HG02623 (cell line): ENCODE data around the gene ITLN1.
"Not testable (repeated sequence)": the region's sequence is repeated elsewhere in the genome, so short reads cannot be mapped to it uniquely, and the experiment has no call there.

Experiments
- ATAC-seq: cut with Tn5 transposase; IDR thresholded peaks from one replicate; pipeline ENCODE4 v1.9.1; 2021; ENCODE audit warnings: moderate library complexity; ENCODE audit not compliant: unreplicated experiment

ITLN1 gene

DNA sequence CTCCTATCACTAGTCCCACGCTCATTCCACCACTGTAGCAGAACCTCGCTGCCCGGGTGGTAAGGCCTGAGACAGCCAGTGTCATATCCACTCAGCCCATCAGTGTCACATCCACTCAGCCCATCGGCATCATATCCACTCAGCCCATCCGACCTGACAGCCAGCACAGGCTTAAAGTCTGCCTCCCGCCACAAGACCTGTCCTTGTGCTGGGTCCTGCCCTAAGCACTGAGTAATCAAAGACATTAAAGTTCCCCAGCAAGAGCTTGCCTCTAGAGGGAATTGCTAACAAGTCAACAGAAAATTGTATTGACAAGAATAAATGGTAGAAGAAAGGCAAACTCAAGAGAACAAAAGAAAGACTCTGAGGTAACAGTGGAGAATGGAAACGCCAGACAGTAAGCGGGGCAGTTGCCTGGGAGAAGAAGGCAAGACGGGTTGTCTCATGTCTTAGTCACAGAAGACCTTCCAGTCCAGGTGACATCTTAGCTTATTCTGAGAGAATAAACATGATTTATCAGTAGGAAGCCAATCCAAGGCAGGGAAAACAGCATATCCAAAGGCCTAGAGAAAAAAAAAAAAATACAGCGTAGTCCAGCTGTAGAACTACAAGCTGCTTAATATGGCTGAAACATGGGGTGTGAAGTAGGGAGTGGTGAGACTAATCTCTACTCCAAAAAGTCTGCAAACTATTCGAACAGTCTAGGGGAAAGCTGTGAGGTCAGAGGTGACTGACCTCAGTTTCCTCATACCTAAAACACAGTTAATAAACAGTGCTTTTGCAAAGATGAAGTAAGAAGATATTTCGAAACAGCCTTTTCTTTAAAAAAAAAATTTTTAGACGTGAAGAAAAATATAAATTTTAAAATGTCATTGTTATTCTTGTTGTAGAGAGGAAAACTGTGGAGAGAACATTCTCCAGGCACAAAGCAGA is 1.1 kb downstream of the ITLN1 start:
- ATAC-seq, result no peak

DNA sequence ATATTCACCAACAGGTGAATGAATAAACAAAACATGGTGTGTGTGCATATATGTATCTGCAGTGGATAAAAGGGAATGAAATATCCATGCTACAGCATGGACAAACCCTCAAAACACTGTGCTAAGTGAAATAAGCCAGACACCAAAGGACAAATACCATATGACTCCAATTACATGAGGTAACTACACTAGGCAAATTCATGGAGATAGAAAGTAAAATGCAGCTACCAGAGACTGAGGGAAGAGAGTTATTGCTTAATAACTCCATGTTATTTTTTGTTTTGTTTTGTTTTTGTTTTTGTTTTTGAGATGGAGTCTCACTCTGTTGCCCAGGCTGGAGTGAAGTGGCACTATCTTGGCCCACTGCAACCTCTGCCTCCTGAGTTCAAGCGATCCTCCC is 2.4 kb downstream of the ITLN1 start:
- ATAC-seq, result no peak

DNA sequence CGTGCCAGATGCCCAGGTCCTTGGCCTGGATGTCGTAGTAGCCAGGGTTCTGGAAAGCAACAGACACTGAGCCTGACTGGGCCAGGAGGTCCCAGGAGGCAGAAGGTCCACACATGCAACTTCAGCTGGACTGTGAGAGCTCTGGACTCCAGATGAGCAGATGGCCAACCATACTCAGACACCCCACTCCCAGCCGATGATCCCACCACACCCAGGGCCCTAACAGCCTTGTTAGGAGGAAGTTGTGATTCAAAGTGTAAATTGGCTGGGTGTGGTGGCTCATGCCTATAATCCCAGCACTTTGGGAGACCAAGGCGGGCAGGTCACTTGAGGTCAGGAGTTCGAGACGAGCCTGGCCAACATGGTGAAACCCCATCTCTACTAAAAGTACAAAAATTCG is 3.7 kb downstream of the ITLN1 start:
- ATAC-seq, result not testable (repeated sequence)

DNA sequence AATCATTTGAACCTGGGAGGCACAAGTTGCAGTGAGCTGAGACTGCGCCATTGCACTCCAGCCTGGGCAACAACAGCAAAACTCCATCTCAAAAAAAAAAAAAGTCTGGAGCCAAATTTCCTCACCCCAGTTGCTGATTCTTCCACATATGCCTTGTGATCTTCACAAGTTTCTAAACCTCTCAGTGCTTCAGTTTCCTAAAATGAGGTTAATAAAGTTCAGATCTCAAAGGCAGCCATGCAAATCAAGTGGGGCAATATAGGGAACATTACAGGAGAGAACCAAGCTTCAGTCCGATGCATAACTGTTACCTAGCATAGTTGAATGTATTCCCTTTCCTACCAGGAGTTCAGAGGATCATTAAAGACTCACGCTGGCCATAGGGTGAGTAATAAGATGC is 4.8 kb downstream of the ITLN1 start:
- no peak for ATAC-seq

DNA sequence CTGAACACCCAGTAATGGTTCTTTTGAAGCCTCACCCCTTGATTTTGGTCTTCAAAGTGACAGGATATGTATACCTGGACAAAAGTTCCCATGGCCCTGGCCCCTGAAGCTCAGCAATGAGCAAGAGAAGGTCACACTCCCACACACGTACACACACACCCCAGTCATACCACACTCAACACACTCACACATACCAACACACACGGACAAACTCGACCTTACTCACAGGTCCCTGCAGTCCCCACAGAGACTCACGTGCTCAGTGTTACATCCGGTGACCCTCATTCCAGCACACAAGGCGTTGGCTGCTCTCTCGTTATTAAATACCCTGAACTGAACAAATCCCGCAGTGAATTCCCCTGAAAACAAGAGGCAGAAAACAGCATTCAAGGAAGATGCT is 5.9 kb downstream of the ITLN1 start:
- ATAC-seq, result no peak

DNA sequence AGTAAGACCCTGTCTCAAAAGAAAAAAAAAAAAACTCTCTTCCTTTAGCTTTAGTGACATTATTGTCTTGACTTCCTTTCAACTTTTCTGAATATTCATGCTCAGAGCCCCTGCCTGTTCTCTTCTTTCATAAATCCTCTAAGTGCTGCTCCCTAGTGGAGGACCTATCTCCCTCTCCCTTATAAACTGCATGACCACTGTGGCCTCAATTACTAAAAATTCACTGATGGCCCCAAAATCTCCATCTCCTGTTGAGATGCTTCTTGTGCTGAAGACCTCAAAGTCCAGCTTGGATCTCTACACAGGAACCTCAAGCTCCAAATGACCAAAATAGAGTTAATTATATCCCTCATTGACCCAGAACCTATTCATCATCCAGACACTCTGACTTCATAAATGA is 7.8 kb downstream of the ITLN1 start:
- ATAC-seq, result no peak

DNA sequence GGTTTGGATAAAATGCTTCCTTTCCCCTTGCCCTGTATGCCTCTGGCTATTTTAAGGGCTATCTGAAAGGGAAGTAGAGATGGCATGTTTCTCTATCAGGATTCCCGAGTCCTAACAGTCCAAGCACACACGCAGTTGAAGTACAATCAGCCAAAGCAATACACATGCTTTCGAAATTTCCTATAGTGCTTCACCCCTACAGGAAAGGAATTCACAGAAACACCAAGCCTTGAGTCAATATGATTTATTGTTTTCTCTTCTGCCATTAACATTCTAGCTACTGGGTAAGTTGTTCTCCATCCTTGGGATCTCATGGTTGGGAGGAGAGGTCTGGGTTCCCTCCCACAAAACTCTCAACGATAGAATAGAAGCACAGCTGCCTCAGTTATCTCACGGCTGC is 8.7 kb downstream of the ITLN1 start:
- no peak for ATAC-seq

DNA sequence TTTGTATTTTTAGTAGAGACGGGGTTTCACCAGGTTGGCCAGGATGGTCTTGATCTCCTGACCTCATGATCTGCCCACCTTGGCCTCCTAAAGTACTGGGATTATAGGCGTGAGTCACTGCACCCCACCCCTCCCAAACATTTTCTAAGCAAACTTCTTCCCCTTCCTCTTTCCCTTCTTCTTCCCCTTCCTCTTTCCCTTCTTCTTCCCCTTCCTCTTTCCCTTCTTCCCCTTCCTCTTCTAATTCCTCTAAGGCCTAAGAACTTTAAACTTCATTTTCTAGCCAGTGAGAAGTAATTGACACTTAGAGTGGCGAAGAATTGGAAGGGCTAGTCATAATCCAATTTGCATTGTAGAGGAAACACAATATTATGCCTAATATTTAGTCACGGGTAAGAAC is 9.4 kb downstream of the ITLN1 start:
- not testable (repeated sequence) for ATAC-seq

DNA sequence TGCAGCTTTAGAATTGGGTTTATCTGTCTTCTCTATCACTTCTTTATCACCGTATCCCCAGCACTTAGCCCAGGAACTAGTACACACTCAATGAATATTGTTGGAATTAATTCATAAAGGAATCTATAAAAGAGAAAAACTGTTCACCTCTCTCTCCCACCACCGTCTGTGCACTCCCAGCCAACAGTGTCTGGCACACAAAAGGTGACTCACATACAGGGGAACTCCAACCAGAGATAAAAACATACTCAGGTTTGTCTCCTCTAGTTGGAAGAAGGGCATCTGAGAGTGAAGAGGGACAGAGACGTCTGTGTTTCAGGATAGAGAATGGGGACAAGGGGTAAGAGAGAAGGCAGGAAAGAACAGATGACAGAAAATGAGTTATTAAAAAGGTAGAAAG is 10.0 kb downstream of the ITLN1 start:
- ATAC-seq, result no peak

DNA sequence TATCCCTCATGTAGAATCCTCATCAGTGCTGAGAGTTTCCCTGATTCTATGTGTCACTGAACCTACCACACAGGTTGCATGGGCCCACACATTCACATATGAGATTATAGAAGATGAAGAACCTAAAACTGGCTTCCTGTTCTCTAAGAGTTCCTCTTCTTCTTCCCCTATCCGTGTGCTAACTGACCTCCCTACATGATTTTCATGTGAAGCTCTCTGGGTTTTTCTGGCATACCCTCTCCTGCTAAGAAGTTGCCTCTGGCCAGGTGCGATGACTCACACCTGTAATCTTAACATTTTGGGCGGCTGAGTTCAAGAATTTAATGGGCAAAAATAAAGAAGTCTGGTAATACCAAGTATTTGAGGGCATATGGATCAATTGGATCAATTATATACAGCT is 16.8 kb downstream of the ITLN1 start:
- ATAC-seq, result no peak

DNA sequence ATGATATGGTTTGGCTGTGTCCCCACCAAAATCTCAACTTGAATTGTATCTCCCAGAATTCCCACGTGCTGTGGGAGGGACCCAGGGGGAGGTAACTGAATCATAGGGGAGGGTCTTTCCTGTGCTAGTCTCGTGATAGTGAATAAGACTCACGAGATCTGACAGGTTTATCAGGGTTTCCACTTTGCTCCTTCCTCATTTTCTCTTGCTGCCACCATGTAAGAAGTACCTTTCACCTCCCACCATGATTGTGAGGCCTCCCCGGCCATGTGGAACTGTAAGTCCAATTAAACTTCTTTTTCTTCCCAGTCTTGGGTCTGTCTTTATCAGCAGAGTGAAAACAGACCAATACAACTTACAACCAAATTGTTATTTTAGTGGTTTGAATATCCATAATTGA is 17.3 kb downstream of the ITLN1 start:
- ATAC-seq, result not testable (repeated sequence)

DNA sequence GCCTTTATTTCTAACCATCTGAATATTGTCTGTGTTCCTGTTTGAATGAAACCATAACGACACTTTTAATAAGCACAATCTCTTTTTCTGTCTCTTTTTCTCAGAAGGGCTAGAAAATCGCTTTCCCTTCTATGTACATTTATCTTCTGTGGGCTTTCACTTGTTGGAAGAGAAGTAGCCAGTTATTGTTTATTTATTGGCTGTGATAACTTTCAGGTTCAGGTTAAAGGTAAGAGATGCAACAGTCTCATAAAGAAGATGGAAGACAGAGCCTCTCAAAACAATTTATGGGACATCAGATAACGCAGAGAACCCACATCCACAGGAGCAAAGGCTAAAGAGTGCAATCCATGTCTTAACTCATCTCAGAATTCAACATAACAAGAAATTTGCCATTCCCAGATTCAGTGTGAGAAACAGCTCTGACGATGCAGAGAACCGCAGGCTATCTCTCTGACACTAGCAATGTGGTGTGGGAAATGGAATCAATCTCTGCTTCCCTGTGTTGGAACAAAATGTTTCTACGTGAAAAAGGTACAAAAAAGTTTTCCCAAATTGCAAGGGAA is 18.2 kb downstream of the ITLN1 start:
- ATAC-seq, result no peak

DNA sequence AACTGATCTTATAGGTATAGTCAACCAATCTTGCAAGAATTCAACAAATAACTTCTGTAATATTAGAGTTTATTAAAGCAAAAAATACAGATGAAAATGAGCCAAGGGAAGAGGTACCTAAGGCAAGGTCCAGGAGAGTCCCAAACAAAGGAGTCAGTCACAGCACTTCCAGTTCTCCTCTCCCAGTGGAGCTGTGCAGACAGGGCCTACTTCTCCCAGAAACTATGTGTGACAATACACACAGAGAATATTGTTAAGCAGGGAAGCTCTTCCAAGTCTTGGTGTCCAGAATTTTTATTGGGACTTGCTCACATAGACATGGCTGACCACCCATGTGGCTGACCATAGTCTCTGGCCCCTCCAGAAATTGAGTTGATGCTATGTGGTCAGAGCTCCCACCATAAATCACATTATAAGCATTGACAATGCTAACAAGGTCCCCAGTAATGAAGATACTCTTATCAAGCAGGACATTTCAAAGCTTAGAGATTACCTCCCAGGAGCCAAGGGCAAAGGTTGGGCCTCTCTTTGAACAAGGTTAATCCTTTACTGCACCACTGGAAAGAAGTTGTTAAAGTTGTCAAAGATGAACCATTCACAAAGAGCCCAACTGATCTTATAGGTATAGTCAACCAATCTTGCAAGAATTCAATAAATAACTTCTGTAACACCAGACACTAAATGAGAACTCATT is 18.8 kb downstream of the ITLN1 start:
- ATAC-seq, result no peak

DNA sequence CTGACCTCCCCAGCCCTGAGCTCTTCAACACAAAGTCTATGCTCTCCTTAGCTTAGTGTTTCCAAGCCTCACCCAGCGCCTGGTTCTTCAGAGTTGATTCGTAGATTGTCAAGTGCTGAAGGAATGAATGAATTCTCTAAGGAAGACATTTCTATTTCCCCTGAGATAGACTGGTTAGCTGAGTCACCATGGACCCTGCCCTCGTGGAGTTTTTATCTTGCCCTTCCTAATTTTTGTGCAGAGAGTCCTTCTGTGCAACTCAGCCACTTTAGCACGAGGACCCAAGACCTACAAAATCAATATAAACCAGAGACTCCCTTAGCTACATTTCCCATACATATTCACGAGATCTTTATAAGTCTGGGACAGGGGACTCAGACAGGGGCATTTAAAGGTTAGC is 19.6 kb downstream of the ITLN1 start:
- no peak for ATAC-seq

DNA sequence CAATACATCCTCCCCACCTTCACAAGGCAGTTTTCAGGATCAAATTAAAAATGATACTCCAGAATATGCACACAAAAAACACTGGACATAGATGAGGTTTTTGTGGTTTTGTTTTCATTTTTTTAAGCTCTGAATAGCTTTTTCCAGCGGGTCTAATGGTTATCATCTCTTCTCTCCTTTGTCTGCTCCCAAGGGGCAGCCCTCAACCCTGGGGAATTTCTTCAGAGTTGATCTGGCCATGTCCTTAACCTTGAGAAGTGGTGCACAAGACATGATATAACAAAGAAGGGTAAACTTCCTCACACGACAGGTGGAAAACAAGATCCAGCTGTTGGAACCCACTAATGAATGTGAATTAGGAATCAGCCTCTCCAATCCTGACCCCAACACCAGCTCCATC is 20.8 kb downstream of the ITLN1 start:
- ATAC-seq, result no peak

DNA sequence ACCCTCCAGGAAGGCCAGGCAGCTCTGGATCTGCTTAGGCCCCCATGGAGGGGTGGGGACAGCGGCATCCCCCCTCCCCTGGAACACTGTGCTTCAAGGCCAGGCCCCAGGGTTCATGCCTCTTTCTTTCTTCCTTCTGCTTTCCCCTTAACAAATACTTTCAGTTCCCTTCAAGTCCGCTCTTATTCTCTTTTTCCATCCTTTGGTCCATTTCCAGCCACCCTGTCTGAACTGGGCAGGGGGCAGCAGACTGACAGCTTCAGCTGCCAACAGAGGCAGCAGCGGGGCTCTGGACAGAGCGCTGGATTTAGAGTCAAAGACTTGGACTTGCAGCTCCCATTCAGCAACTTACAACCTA is 21.2 kb downstream of the ITLN1 start:
- ATAC-seq, result no peak

DNA sequence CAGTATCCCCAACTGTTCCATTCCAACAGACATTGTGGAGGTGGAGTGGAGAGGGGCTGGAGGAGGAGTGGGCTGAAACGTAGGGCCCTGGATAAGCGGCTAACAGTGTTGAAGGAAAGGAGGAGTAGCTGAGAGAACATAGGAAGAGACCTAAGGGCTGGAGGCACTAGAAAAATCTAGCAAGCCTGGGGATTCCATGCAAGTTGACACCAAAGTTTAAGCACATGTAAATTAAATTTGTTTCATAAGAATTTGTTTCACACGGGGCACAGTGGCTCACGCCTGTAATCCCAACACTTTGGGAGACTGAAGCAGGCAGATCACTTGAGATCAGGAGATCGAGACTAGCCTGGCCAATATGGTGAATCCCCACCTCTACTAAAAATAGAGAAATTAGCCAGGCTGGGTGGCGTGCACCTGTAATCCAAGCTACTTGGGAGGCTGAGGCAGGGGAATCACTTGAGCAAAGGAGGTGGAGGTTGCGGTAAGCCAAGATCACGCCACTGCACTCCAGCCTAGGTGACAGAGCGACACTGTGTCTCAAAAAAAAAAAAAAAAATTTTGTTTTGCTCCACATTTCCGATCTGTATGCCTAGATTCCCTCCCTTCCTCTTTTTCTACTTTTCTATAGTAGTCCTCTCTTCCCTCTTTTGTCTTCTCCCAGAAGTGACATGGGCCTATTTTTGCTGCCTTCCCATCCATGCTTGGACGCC is 21.8 kb downstream of the ITLN1 start:
- ATAC-seq, result no peak

DNA sequence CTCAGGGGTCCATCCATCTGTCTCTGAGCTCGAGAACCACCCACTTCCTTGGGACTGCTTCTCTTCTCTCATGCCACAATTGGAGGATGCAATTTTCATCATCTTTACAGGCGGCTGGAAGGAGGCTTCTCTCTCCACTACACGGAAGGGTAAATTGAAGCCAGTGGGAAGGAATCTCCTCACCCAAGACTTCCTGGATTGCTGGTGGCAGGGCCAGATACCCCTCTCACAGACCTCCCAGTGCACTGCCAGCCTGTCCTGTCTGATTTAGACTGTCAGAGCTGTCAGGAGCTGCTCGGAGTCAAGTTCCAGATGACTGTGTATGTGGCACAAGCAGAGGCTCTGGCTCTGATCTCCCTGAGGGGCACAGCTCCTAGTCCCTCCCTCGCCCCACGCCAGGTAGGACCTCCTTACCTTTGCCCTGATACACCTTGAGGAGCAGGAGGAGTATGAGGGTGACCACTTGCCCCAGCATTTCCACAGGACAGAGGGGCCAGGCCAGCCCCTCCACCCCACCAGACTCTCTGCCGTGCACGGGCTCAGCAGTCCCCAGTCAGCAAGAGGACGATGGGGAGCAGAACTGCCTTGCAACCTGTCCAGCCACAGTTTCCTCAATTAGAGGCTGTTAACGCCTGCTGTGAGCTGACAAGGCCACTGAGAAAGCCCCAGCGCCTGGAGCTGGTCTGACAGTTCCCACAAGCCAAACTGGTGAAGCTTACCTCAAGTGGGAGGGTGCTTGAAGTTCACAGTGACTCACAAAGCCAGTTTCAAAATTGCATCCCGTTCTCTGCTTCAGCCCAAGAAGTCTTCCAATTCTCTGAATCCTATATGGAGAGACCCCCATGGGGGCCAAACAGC is 22.5 kb downstream of the ITLN1 start, which contains the start of gene CD244:
Gene CD244 (minus strand): TSS at position 685 of the 858 bp plus-strand sequence. CDS start 210 bp downstream, at position 475.
- peak; percentile 77 for ATAC-seq

DNA sequence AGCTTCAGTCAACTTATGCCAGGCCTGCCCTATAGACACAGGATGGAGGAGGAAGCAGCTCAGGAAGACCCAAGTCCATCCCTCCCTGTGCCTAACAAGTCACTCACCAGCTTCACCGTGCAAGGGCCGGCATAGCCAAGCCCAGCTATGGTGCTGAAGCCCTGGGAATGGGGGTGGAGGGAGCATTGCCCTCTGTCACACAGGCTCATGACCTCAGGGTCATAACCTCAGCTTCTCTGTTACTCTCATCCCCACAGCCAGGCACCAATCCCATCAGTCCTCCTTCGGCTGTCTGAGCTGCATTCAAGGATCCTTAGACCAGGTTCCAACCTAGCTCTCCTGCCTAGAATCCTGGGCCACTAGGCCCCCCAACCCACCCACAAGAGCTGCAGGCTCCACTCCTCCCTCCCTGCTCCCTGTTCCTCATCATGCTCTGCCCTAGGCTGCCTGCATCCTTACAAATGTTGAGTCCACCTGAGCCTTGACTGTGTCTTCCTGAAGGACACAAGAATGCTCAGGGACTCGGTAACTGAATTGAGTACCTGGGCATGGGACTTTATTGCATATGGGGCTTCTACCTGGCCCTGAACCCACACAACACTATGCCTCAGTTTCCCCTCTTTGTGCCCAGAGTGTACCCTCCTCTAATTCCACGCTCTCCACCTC is 24.0 kb downstream of the ITLN1 start:
- no peak for ATAC-seq

DNA sequence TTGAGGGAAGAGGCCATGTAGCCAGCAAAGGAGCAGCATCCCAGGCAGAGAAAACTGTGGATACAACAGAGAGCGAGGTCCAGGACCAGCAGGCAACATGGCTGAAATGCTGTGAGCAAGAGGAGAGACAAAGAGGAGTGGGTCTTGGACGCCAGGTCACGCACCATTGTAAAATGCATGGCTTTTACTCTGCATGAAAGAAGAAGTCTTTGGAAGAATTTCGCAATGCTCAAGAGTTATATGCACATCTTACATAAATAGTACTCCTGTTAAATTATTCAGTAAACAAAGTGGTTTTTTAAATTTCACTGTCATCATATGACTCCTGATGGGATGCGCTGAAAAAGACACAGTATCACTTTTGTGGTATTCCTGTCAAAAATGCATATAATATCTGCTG is 25.8 kb downstream of the ITLN1 start:
- no peak for ATAC-seq
